HFFc6 (cell line): Measurements from ENCODE around the gene GATA6. TPM values are rescaled to one million over a fixed set of nuclear protein-coding genes. Genes with fewer than 3 reads are reported as not detected.

Experiments
- DNase-seq: peaks from one replicate; pipeline ENCODE4 v3.0.0-alpha.2; 2018
- H3K27ac Mint-ChIP-seq: 2 replicates; pipeline ENCODE4 v1.8.0; 2020; ENCODE audit warnings: mild to moderate bottlenecking, mixed read lengths
- H3K27me3 Mint-ChIP-seq: 2 replicates; pipeline ENCODE4 v1.8.0; 2021; ENCODE audit warnings: mild to moderate bottlenecking, moderate library complexity, mixed read lengths; ENCODE audit not compliant: insufficient read depth
- H3K36me3 Mint-ChIP-seq: 2 replicates; pipeline ENCODE4 v1.8.0; 2021; ENCODE audit warnings: low read depth, mixed read lengths
- H3K4me1 Mint-ChIP-seq: 2 replicates; pipeline ENCODE4 v1.8.0; 2020; ENCODE audit warnings: low read depth, mixed read lengths
- H3K4me3 Mint-ChIP-seq: 2 replicates; pipeline ENCODE4 v1.8.0; 2020; ENCODE audit warnings: mild to moderate bottlenecking, moderate library complexity, mixed read lengths
- H3K9me3 Mint-ChIP-seq: 2 replicates; pipeline ENCODE4 v1.8.0; 2020; ENCODE audit warnings: mild to moderate bottlenecking, mixed read lengths
- CTCF ChIP-seq: fragments of 200-600 bp; sonication (generic); IDR thresholded peaks from 2 replicates; pipeline ENCODE4 v1.5.0; 2021; ENCODE audit warnings: antibody characterized with exemption, mild to moderate bottlenecking
- total RNA-seq, 6 experiments: library from RNA; stranded (reverse); fragmentation: NEBNext Ultra II Directional; extraction: Animal tissue kit (Norgen Biotek cat#: 25700); gene quantifications; 2 replicates in 1 of 6; 3 replicates in 5 of 6; pipeline ENCODE4 v1.2.3, GENCODE V29; 2021

The GATA6 gene
- total RNA-seq, 6 experiments from 2014 or later: 0.28 to 1.8 (median 1.5) TPM

GRCh38 chr18:22132763-22133162, 36.6 kb upstream of the GATA6 start:
- DNase-seq: no peak
- Mint-ChIP-seq H3K4me1 (no peaks in the 10 kb centered on the region), H3K36me3 (no peaks in the 10 kb centered on the region), H3K27ac (no peak overlapping the region), H3K27me3 (peaks cover 13% of the 10 kb centered on the region), H3K9me3 (no peaks in the 10 kb centered on the region), H3K4me3 (no peak overlapping the region)
- TF ChIP-seq CTCF: no peak

- Mint-ChIP-seq H3K27ac (no peak overlapping the region), H3K9me3 (no peaks in the 10 kb centered on the region), H3K4me3 (no peak overlapping the region), H3K36me3 (no peaks in the 10 kb centered on the region), H3K27me3 (peaks cover 25% of the 10 kb centered on the region), H3K4me1 (no peaks in the 10 kb centered on the region)
- TF ChIP-seq CTCF: no peak
- DNase-seq: peak; percentile 4
Observed at GRCh38 chr18:22136395-22136794, 33.0 kb upstream of the GATA6 start.

- no peak for DNase-seq
- H3K27me3 Mint-ChIP-seq: peaks cover 21% of the 10 kb centered on the region
Observed at GRCh38 chr18:22141211-22141610, 28.2 kb upstream of the GATA6 start.

GRCh38 chr18:22143347-22144340, 25.7 kb upstream of the GATA6 start:
- Mint-ChIP-seq H3K4me1 (no peaks in the 10 kb centered on the region), H3K4me3 (no peak overlapping the region), H3K27me3 (peaks cover 35% of the 10 kb centered on the region), H3K9me3 (no peaks in the 10 kb centered on the region), H3K27ac (no peak overlapping the region), H3K36me3 (no peaks in the 10 kb centered on the region)
- no peak for DNase-seq
- TF ChIP-seq CTCF: no peak

More at GRCh38 chr18:22141211-22141610, 28.2 kb upstream of the GATA6 start:
- no peak overlapping the region for H3K27ac Mint-ChIP-seq
- H3K4me1 Mint-ChIP-seq: no peaks in the 10 kb centered on the region
- no peak overlapping the region for H3K4me3 Mint-ChIP-seq
- H3K9me3 Mint-ChIP-seq: no peaks in the 10 kb centered on the region
- H3K36me3 Mint-ChIP-seq: no peaks in the 10 kb centered on the region
- no peak for TF ChIP-seq CTCF

GRCh38 chr18:22145160-22145559, 24.2 kb upstream of the GATA6 start:
- TF ChIP-seq CTCF: no peak
- Mint-ChIP-seq H3K4me3 (no peak overlapping the region), H3K27ac (no peak overlapping the region), H3K36me3 (no peaks in the 10 kb centered on the region), H3K9me3 (no peaks in the 10 kb centered on the region), H3K27me3 (peaks cover 35% of the 10 kb centered on the region), H3K4me1 (no peaks in the 10 kb centered on the region)
- no peak for DNase-seq
